Suprapubic skin (tissue), 4 donors: ENCODE results near the gene RPS8.

Source experiments
- POLR2A ChIP-seq, 2 donors: fragments of 450-650 bp; IDR thresholded peaks; one replicate each; pipeline ENCODE4 v1.6.1; 2017; ENCODE audit warnings: antibody characterized with exemption in 2 of 2, mild to moderate bottlenecking in 2 of 2, moderate library complexity in 2 of 2
- POLR2AphosphoS5 ChIP-seq, 3 donors: sonication (generic); formaldehyde crosslinking; IDR thresholded peaks; one replicate each; pipeline ENCODE4 v1.6.1; 2017; ENCODE audit warnings: antibody characterized with exemption in 3 of 3
- TF ChIP-seq, protein P1 (sequence below), 2 donors: fragments of 200-600 bp in 1 of 2; fragments of 450-650 bp in 1 of 2; sonication (generic) in 1 of 2; IDR thresholded peaks; one replicate each; pipeline ENCODE4 v1.5.1; 2016 to 2019; ENCODE audit warnings: antibody characterized with exemption in 2 of 2, mild to moderate bottlenecking in 1 of 2, moderate library complexity in 1 of 2

DNA sequence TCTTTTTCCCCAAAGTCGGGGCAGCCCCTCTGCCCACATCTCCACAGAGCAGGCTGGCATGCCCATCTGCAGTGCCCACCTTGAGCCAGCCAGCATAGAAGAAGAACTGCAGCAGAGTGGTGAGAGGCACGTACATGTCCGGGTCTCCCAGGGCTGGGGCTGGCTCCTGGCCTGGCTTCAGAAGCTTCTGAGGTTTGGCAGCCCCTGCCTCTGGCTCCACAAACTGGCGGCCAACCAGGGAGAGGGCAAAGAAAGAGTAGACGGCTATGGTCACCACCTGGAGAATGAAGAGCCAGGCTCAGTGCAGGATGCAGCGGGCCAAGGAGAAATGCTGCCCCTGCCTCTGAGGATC, 9.7 kb downstream of the RPS8 start:
- TF ChIP-seq POLR2A (IDR thresholded peaks at IDR 0.05): no peak
- TF ChIP-seq, protein P1, sequence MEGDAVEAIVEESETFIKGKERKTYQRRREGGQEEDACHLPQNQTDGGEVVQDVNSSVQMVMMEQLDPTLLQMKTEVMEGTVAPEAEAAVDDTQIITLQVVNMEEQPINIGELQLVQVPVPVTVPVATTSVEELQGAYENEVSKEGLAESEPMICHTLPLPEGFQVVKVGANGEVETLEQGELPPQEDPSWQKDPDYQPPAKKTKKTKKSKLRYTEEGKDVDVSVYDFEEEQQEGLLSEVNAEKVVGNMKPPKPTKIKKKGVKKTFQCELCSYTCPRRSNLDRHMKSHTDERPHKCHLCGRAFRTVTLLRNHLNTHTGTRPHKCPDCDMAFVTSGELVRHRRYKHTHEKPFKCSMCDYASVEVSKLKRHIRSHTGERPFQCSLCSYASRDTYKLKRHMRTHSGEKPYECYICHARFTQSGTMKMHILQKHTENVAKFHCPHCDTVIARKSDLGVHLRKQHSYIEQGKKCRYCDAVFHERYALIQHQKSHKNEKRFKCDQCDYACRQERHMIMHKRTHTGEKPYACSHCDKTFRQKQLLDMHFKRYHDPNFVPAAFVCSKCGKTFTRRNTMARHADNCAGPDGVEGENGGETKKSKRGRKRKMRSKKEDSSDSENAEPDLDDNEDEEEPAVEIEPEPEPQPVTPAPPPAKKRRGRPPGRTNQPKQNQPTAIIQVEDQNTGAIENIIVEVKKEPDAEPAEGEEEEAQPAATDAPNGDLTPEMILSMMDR (IDR thresholded peaks at IDR 0.05): no peak
- no peak for TF ChIP-seq POLR2AphosphoS5 (IDR thresholded peaks at IDR 0.05)
